A204.1 (cell line): ENCODE measurements around the gene ING3.

Source experiments
- FAIRE-seq: peaks from 2 replicates; lab custom pipeline; 2012; peaks lifted over from hg19 to GRCh38; lab: Jason Lieb, UNC

Gene ING3

DNA sequence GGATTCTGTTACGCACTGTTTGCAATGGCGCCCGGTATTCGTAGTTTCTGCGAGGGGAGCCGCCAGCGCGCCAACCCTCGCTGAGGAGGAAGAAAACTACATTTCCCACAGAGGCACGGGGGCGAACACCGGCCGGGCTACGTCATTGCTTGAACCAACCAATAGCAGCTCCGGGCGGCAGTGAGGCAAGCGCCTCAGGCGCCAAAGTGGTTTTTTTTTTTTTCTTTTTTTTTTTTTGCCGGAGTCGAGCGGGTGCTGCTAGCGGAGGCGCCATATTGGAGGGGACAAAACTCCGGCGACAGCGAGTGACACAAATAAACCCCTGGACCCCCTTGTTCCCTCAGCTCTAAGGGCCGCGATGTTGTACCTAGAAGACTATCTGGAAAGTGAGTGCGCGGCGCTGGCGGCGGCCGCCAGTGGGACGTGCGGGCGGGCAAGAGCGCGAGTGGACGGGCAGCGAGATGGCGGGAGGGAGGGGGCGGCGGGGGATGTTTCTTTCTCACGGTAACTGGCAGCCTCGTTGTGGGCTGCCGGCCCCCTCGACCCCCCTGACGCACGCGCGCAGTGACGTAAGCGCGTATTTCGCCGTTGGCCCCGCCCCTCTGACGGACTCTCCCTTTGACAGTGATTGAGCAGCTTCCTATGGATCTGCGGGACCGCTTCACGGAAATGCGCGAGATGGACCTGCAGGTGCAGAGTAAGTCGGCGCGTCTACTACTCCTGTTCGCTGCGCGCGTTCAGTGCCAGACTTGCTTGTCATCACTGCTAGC is at the start of gene ING3:
Gene ING3, plus strand, starts transcription at position 239 of the 770 bp plus-strand sequence. Its CDS starts 120 bp downstream, at position 359.
- FAIRE-seq: peak; percentile 98

- peak; percentile 55 for FAIRE-seq
Observed at GRCh38 chr7:120915314-120916105, 35.1 kb upstream of the ING3 start.

- FAIRE-seq: no peak
Observed at GRCh38 chr7:120916121-120916520, 34.5 kb upstream of the ING3 start.

DNA sequence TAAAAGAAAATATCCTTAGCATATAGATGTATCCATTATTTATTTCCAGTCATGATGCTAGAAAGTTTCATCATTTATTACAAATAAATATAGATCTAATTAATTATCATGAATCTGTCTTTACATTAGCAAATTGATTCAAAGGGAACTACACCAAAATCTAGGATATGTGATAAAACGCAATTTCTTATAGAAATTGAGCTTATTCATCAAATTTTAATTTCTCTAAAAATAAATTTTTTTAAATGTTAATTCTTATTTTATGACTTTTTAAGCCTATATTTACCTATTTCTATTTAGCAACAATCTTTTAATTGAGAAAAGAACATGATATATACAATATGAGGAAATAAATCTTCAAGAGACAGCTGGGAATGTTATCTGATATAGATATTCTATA is 34.0 kb upstream of the ING3 start:
- FAIRE-seq: peak; percentile 89

GRCh38 chr7:120919466-120919865 is 31.1 kb upstream of the ING3 start:
- no peak for FAIRE-seq

GRCh38 chr7:120920034-120920433 is 30.5 kb upstream of the ING3 start:
- FAIRE-seq: no peak

DNA sequence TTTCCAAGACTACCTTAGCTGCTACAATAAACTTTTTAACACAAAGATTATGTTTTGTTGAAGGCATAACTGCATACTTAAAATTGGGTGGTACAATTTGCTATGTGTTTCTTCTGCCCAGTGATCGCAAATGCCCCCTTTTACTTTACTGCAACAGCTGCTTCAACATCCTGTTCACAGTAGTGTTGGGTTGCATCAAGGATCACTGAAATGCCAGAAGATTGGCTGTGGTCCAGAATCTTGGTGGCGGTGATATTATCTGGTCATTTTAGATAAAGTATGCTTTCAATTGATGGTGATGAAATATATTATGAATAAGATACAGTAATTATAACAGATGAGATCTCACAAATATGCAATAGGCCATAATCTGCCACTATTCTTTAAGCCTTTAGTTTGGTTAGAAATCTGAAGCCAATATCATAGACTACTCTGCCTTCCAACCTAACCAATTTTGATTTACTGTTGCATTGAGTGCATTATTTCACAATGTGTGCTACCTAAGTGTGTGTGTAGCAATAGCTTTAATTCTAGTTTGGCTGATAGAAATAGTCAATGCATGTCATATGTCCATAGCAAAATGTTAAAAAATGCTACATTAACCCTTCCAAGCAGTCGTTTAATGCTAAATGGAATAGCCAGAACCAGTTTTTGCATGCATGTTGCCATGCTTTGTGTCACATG is 29.8 kb upstream of the ING3 start:
- no peak for FAIRE-seq

DNA sequence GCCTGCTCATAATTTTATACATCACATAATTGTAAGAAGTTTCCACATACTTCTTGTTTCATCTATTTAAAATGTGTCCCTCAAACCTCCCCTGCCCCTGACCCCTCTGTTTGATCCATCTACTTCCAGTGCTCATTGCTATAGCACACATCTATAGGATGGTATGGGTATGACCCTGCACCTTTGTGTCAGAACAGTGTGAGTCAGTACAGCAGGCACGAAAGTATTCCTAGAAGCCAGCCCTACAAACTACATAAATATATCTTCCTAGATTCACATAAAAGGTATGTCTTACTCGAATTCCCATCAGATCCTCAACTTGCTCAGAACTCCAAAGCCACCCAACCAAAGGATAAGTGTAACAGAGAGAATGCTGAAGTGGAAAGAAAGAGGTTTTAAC is 25.7 kb upstream of the ING3 start:
- FAIRE-seq: no peak

DNA sequence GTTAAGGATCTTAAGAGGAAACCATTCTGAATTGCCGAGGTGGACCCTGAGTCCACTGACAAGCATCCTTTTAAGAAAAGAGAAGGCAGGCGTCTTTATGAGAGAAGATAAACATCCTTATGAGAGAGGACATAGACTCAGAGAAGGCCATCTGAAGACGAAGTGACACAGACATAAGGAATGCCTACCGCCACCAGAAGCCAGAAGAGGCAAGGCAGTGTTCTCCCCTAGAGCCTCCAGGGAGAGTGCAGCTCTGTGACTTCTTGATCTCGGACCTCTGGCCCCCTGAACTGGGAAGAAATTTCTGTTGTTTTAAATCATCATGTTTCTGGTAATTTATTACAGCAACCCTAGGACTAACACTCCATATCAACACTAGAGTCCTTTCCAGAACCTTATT is 25.2 kb upstream of the ING3 start:
- FAIRE-seq: no peak

GRCh38 chr7:120926943-120927346 is 23.6 kb upstream of the ING3 start:
- no peak for FAIRE-seq

DNA sequence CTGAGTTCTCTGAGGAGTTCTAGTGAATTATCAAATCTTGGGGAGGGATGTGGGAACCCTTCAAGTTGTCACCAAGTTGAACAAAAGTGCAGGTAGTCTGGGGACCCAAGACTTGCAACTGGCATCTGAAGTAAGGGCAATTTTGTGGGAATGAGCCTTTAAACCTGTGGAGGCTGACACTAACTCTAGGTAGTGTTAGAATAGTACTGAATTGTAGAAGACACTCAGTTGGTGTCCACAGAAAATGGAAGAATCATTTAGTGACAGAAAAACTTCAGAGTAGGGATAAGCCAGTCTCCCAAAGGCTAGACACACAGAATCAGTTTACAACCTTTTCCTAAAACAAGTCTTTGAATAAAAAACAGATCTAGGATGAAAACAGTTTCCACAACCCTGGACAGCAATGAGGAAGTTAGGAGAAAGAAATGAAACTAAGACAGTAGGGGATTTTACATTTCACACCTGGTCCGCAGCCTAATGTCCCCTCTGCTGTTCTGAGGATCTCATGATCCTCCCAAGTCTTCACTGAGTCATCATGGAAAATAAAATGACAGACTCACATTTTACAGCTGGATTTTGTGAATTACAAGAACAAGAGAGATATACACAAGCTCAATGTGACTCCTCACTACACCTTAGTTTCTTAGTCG is 23.0 kb upstream of the ING3 start:
- no peak for FAIRE-seq

- FAIRE-seq: no peak
Observed at GRCh38 chr7:120931243-120931642, 19.3 kb upstream of the ING3 start.

- no peak for FAIRE-seq
Observed at GRCh38 chr7:120933475-120933874, 17.1 kb upstream of the ING3 start.

DNA sequence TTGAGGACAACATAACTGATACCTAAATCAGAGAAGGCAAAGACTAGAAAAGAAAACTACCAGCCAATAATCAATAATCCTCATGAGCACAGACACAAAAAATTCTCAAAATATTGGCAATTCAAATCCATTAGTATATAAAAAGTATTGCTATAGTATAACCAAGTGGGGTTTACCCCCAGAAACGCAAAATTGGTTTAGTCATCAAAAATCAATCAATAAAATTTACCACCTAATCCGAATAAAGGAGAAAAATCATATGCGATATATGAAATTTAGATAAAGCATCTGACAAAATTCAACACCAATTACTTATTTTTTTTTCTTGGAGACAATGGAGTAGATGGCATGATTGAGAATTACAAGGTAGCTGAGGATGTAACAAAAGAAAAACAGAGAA is 11.2 kb upstream of the ING3 start:
- FAIRE-seq: peak; percentile 60

- FAIRE-seq: peak; percentile 98
Observed at GRCh38 chr7:120941064-120941463, 9.5 kb upstream of the ING3 start.

DNA sequence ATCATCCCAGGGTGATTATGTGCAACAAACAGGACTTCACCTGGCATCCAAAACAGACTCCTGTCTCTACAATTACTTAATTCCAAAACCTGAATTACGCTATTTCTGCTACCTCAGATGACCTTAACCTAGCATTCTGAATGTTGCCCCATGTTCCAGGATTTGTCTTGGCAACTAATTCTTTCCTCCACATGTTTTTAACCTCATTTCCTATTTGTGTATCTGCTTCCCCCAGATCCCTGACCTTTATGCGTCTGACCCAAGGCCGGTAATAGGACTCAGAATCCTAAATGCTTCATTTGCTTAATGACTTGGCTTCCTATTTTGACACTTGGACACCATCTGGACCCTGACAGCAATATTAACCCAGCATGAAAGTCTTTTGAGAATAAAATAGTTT is 8.7 kb upstream of the ING3 start:
- FAIRE-seq: no peak

GRCh38 chr7:120942861-120943260 is 7.7 kb upstream of the ING3 start:
- peak; percentile 11 for FAIRE-seq

DNA sequence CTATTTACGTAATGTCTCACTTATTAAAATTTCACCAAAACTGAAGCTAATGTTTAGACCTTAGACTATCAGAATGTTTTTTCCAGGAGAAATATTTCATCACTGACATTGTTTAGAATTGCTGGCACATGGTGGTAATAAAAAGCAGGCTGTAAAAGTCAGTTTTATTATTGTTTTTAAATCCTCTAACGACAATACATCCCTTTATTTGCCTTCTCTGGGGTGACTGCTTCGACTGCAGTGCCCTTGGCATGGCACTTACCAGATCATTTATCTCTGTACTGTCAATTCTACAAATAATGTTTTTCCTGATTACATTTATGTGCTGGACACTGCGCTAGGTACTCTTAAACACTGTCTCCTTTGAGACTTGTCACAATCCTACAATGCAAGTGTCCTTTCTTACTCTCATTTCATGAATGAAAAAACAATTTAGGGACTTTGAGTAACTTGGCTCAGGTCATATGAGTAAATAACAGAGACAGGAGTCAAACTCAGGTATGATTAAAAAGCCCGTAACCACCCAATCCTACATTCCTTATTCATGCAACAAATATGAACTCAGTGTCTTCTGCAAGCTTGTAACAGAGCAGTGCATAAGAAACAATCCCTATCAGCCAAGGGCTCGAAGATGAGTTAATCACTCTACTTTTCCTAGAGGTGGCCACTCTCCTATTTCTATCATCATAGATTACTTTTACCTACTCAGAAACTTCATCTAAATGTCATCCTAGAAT is 5.6 kb upstream of the ING3 start:
- no peak for FAIRE-seq

- FAIRE-seq: no peak
Observed at GRCh38 chr7:120947980-120948379, 2.6 kb upstream of the ING3 start.

DNA sequence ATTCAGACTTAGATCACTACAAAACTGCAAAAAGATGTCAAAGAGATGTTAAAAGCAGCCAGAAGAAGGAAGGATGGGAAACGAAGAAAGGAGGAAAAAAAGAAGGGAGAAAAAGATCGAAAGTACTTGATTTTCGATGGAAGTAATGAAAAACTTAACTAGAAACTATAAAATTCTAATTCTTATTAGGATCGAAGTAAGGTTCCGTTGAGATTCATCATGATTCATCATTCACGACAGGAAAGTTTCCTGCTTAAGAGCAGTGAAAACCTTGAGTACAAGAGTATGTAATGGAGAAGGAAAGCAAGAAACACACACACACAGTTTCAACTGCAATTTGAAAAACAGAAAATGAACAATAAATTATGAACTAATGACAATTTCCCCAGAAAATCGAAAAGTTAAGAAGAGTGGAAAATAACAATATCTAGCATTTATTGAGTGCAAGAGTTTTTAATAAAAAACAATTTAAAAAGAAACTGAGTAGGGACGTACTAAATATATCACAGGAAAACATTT is 1.1 kb upstream of the ING3 start:
- no peak for FAIRE-seq

GRCh38 chr7:120949998-120950538 is 509 bp upstream of the ING3 start:
- no peak for FAIRE-seq
